Gastrocnemius medialis (tissue), 4 donors: Measurements from ENCODE around the gene URB2. TPM values are rescaled to one million over a fixed set of nuclear protein-coding genes. Genes with fewer than 3 reads are reported as not detected.

Experiments
- ATAC-seq, 2 donors: fragments of 150-250 bp; one replicate each; pipeline ENCODE4 v1.9.1; 2016
- DNase-seq, 2 donors: peaks; one replicate each; pipeline ENCODE4 v3.0.0-alpha.2; 2019
- H3K27ac ChIP-seq, 4 donors: fragments of 200-600 bp; sonication (generic); 1 replicate in 1 of 4; 2 replicates in 3 of 4; pipeline ENCODE4 v1.5.1; 2016 to 2018; ENCODE audit warnings: mild to moderate bottlenecking in 2 of 4, moderate library complexity in 1 of 4
- H3K27me3 ChIP-seq, 3 donors: fragments of 200-600 bp; sonication (generic) in 2 of 3; 1 replicate in 1 of 3; 2 replicates in 2 of 3; pipeline versions ENCODE4 v1.5.1 to v1.6.0; 2016 to 2019; ENCODE audit warnings: mild to moderate bottlenecking in 1 of 3, moderate library complexity in 1 of 3
- H3K36me3 ChIP-seq, 2 donors: fragments of 200-600 bp; sonication (generic) in 1 of 2; one replicate each; pipeline ENCODE4 v1.5.1; 2017 to 2018
- H3K4me1 ChIP-seq, 2 donors: fragments of 200-600 bp; sonication (generic) in 1 of 2; one replicate each; pipeline ENCODE4 v1.5.1; 2016 to 2017; ENCODE audit warnings: mild to moderate bottlenecking in 2 of 2
- H3K4me3 ChIP-seq, 4 donors: fragments of 200-600 bp; sonication (generic) in 3 of 4; 1 replicate in 1 of 4; 2 replicates in 3 of 4; pipeline ENCODE4 v1.5.1; 2016 to 2019; ENCODE audit warnings: mild to moderate bottlenecking in 2 of 4
- H3K9me3 ChIP-seq, 3 donors: fragments of 200-600 bp; sonication (generic) in 2 of 3; 1 replicate in 1 of 3; 2 replicates in 2 of 3; pipeline ENCODE4 v1.5.1; 2016 to 2019
- POLR2A ChIP-seq, 2 donors: fragments of 450-650 bp; IDR thresholded peaks; one replicate each; pipeline ENCODE4 v1.6.1; 2017; ENCODE audit warnings: antibody characterized with exemption in 2 of 2, mild to moderate bottlenecking in 2 of 2, moderate library complexity in 2 of 2
- in situ Hi-C, 4 donors: fragments of 200-750 bp; cut with MboI; loops; one replicate each; pipeline versions ENCODE4 v1.15.0 to v1.8.0; 2017; ENCODE audit warnings: low sequenced_read_pairs in 4 of 4
- intact Hi-C: fragments of 100-400 bp; cut with DNase I; formaldehyde crosslinking; loops from one replicate; pipeline ENCODE4 v1.15.1; 2023; ENCODE audit warnings: low total_unique reads
- total RNA-seq, 4 donors: library from RNA; depleted of rRNA; stranded (reverse); fragments of >200 nt; gene quantifications; one replicate each; pipeline versions ENCODE4 v1.1.0 to v1.2.3, GENCODE V29; 2016
- TF ChIP-seq, protein P1 (sequence below), 5 experiments: fragments of 450-650 bp in 3 of 5; fragments of 200-600 bp in 2 of 5; sonication (generic) in 2 of 5; IDR thresholded peaks in 4 of 5; conservative IDR thresholded peaks in 1 of 5; 1 replicate in 4 of 5; 2 replicates in 1 of 5; pipeline ENCODE4 v1.5.1; 2016 to 2019; ENCODE audit warnings: antibody characterized with exemption in 5 of 5, mild to moderate bottlenecking in 3 of 5, moderate library complexity in 3 of 5

Gene URB2
- total RNA-seq, 4 donors from 2014 or later = 9.9 to 20.6 (median 13.4) TPM

- no peak for ATAC-seq
- no peak for DNase-seq
- H3K4me1 ChIP-seq = no peaks in the 10 kb centered on the region
- H3K4me3 ChIP-seq = no peak overlapping the region
- no peaks in the 10 kb centered on the region for H3K9me3 ChIP-seq
- H3K27me3 ChIP-seq = no peaks in the 10 kb centered on the region
- H3K27ac ChIP-seq = no peak overlapping the region
- intact Hi-C loops (no loop called here), in situ Hi-C loops (no loop called here)
- TF ChIP-seq, protein P1, sequence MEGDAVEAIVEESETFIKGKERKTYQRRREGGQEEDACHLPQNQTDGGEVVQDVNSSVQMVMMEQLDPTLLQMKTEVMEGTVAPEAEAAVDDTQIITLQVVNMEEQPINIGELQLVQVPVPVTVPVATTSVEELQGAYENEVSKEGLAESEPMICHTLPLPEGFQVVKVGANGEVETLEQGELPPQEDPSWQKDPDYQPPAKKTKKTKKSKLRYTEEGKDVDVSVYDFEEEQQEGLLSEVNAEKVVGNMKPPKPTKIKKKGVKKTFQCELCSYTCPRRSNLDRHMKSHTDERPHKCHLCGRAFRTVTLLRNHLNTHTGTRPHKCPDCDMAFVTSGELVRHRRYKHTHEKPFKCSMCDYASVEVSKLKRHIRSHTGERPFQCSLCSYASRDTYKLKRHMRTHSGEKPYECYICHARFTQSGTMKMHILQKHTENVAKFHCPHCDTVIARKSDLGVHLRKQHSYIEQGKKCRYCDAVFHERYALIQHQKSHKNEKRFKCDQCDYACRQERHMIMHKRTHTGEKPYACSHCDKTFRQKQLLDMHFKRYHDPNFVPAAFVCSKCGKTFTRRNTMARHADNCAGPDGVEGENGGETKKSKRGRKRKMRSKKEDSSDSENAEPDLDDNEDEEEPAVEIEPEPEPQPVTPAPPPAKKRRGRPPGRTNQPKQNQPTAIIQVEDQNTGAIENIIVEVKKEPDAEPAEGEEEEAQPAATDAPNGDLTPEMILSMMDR (IDR thresholded peaks at IDR 0.05 in 4 of 5, conservative IDR thresholded peaks at IDR 0.05 in 1 of 5) = no peak
- no peak for TF ChIP-seq POLR2A (IDR thresholded peaks at IDR 0.05)
- H3K36me3 ChIP-seq = peaks cover 3 to 94% of the 10 kb centered on the region in 2 donors
Observed at GRCh38 chr1:229608590-229608989, 17.5 kb upstream of the URB2 start.

GRCh38 chr1:229613938-229614337 is 12.1 kb upstream of the URB2 start:
- ATAC-seq (no peak), DNase-seq (no peak)
- no peaks in the 10 kb centered on the region for H3K9me3 ChIP-seq
- H3K27me3 ChIP-seq = no peaks in the 10 kb centered on the region
- no peak overlapping the region for H3K4me3 ChIP-seq
- peaks cover 3 to 44% of the 10 kb centered on the region in 2 donors for H3K36me3 ChIP-seq
- no peak overlapping the region for H3K27ac ChIP-seq
- intact Hi-C loops = no loop called here
- TF ChIP-seq, protein P1 (IDR thresholded peaks at IDR 0.05 in 4 of 5, conservative IDR thresholded peaks at IDR 0.05 in 1 of 5) = no peak
- TF ChIP-seq POLR2A (IDR thresholded peaks at IDR 0.05) = no peak
- in situ Hi-C loops = no loop called here
- H3K4me1 ChIP-seq = no peaks in the 10 kb centered on the region

- TF ChIP-seq POLR2A (IDR thresholded peaks at IDR 0.05) = no peak
- TF ChIP-seq, protein P1 (IDR thresholded peaks at IDR 0.05 in 4 of 5, conservative IDR thresholded peaks at IDR 0.05 in 1 of 5) = no peak
- peaks cover 0 to 3% of the 10 kb centered on the region in 2 donors for H3K4me1 ChIP-seq
- intact Hi-C loops = no loop called here
- peaks cover 3 to 37% of the 10 kb centered on the region in 2 donors for H3K36me3 ChIP-seq
- H3K27ac ChIP-seq = no peak overlapping the region
- no peaks in the 10 kb centered on the region for H3K9me3 ChIP-seq
- no peak for ATAC-seq
- in situ Hi-C loops = loop anchor here in 1 of 4 donors (5.0 kb wide), 1 partner anchor 52 kb away; no protein-coding TSS in a partner anchor
- H3K27me3 ChIP-seq = no peaks in the 10 kb centered on the region
- DNase-seq = no peak
- H3K4me3 ChIP-seq = no peak overlapping the region
Observed at GRCh38 chr1:229614701-229615100, 11.3 kb upstream of the URB2 start.

DNA sequence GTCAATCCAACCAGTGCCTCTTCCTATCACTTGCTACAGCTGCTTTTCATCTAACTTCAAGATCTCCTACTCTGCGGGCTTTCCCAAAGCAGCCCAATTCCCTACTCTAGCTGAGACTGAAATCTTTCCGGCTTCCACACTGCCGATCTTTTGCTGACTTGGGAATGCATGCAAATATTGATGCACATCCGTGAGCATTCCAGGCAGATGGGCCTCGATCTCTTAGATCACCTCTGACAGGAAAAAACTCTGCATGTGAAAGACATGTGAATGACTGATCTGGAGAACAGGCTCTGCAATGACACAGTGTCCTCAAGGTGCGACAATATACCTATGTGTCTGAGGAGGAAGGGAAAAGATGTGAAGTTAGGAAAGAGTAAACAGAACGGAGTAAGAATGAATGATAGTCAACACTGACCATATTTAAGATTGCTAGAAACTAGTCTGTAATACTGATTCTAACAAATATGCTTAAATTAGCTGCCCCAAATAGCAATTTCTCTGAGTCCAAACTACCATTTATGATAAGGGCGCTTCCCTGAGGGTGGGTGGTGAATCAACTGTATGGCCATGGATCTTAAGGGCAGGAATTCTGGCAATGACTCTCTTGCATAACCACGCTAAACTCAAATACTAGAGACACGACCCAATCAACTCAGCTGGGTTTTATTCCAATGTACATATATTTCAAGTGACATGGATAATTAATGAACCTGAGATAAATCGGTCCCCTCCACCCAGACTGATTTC is 8.5 kb upstream of the URB2 start:
- peaks cover 24 to 31% of the 10 kb centered on the region in 2 donors for H3K4me1 ChIP-seq
- TF ChIP-seq, protein P1 (IDR thresholded peaks at IDR 0.05 in 4 of 5, conservative IDR thresholded peaks at IDR 0.05 in 1 of 5) = no peak
- no peak for TF ChIP-seq POLR2A (IDR thresholded peaks at IDR 0.05)
- ATAC-seq (no peak), DNase-seq (no peak)
- H3K36me3 ChIP-seq = peaks cover 0 to 8% of the 10 kb centered on the region in 2 donors
- no peak overlapping the region for H3K27ac ChIP-seq
- intact Hi-C loops (no loop called here), in situ Hi-C loops (loop anchor here in 1 of 4 donors (5.0 kb wide), 1 partner anchor 55 kb away; no protein-coding TSS in a partner anchor)
- no peak overlapping the region for H3K4me3 ChIP-seq
- H3K9me3 ChIP-seq = no peaks in the 10 kb centered on the region
- no peaks in the 10 kb centered on the region for H3K27me3 ChIP-seq
